SK-N-SH treated with all-trans-retinoic acid at 6 μM for 48 hours (cell line): Measurements from ENCODE around the gene HOXB7.

ENCODE experiments used
- ATAC-seq: fragments of 200-7000 bp; cut with Tn5 transposase; 3 replicates; pipeline ENCODE4 v1.9.1; 2020; ENCODE audit warnings: mild to moderate bottlenecking, moderate library complexity
- ARNTL ChIP-seq: fragments of 450-650 bp; formaldehyde crosslinking; IDR thresholded peaks from 2 replicates; pipeline ENCODE4 v1.5.0; 2020; ENCODE audit warnings: low read depth, mild to moderate bottlenecking, moderate library complexity, borderline replicate concordance
- BACH2 ChIP-seq: fragments of 250-450 bp; sonication (Bioruptor Pico); IDR thresholded peaks from 2 replicates; pipeline ENCODE4 v1.9.0; 2021; ENCODE audit warnings: mild to moderate bottlenecking, borderline replicate concordance
- CREB5 ChIP-seq: fragments of 250-450 bp; sonication (Bioruptor Pico); IDR thresholded peaks from 2 replicates; pipeline ENCODE4 v1.5.1; 2020; ENCODE audit warnings: low read depth, mild to moderate bottlenecking, moderate library complexity
- CSRNP3 ChIP-seq: fragments of 250-450 bp; sonication (Bioruptor Pico); IDR thresholded peaks from 2 replicates; pipeline ENCODE4 v1.5.1; 2021; ENCODE audit warnings: mild to moderate bottlenecking, moderate library complexity
- GLIS3 ChIP-seq: fragments of 250-450 bp; sonication (Bioruptor Pico); IDR thresholded peaks from 2 replicates; pipeline ENCODE4 v1.5.0; 2020; ENCODE audit warnings: mild to moderate bottlenecking, moderate library complexity
- ISL1 ChIP-seq: fragments of 250-450 bp; sonication (Bioruptor Pico); IDR thresholded peaks from 2 replicates; pipeline ENCODE4 v2.1.2; 2022; ENCODE audit warnings: mild to moderate bottlenecking, moderate library complexity
- OSR1 ChIP-seq: fragments of 250-450 bp; sonication (Bioruptor Pico); IDR thresholded peaks from 2 replicates; pipeline ENCODE4 v1.8.0; 2022; ENCODE audit warnings: moderate library complexity, mild to moderate bottlenecking, inconsistent platforms
- PATZ1 ChIP-seq: fragments of 250-450 bp; sonication (Bioruptor Pico); IDR thresholded peaks from 2 replicates; pipeline ENCODE4 v1.8.0; 2020; ENCODE audit warnings: mild to moderate bottlenecking, moderate library complexity, borderline replicate concordance
- POU6F1 ChIP-seq: fragments of 250-450 bp; sonication (Bioruptor Pico); IDR thresholded peaks from 2 replicates; pipeline ENCODE4 v1.8.0; 2021; ENCODE audit warnings: low read depth, mild to moderate bottlenecking, moderate library complexity, borderline replicate concordance
- PPARA ChIP-seq: fragments of 250-450 bp; sonication (Bioruptor Pico); IDR thresholded peaks from 2 replicates; pipeline ENCODE4 v1.5.0; 2020; ENCODE audit warnings: mild to moderate bottlenecking, borderline replicate concordance
- RARB ChIP-seq: fragments of 250-450 bp; sonication (Bioruptor Pico); IDR thresholded peaks from 2 replicates; pipeline ENCODE4 v1.8.0; 2021; ENCODE audit warnings: mild to moderate bottlenecking, moderate library complexity
- SNAI2 ChIP-seq: fragments of 250-450 bp; sonication (Bioruptor Pico); IDR thresholded peaks from 2 replicates; pipeline ENCODE4 v1.5.0; 2020; ENCODE audit warnings: mild to moderate bottlenecking, moderate library complexity
- TCF4 ChIP-seq: fragments of 250-450 bp; sonication (Bioruptor Pico); IDR thresholded peaks from 2 replicates; pipeline ENCODE4 v1.8.0; 2021; ENCODE audit warnings: mild to moderate bottlenecking, moderate library complexity, borderline replicate concordance
- TOX ChIP-seq: fragments of 250-450 bp; sonication (Bioruptor Pico); IDR thresholded peaks from 2 replicates; pipeline ENCODE4 v1.8.0; 2021; ENCODE audit warnings: mild to moderate bottlenecking, moderate library complexity, borderline replicate concordance
- TSHZ2 ChIP-seq: fragments of 250-450 bp; sonication (Bioruptor Pico); IDR thresholded peaks from 2 replicates; pipeline ENCODE4 v1.5.0; 2020; ENCODE audit warnings: mild to moderate bottlenecking, moderate library complexity
- ZC3H10 ChIP-seq: fragments of 250-450 bp; sonication (Bioruptor Pico); IDR thresholded peaks from 2 replicates; pipeline ENCODE4 v1.5.1; 2021; ENCODE audit warnings: mild to moderate bottlenecking, moderate library complexity
- ZFP3 ChIP-seq: fragments of 250-450 bp; sonication (Bioruptor Pico); IDR thresholded peaks from 2 replicates; pipeline ENCODE4 v1.5.0; 2020; ENCODE audit warnings: mild to moderate bottlenecking, moderate library complexity
- ZNF565 ChIP-seq: fragments of 450-650 bp; formaldehyde crosslinking; conservative IDR thresholded peaks from 2 replicates; pipeline ENCODE4 v1.5.0; 2020; ENCODE audit warnings: low read depth, mild to moderate bottlenecking, moderate library complexity
- ZNF70 ChIP-seq: fragments of 450-650 bp; formaldehyde crosslinking; IDR thresholded peaks from 2 replicates; pipeline ENCODE4 v1.5.0; 2020; ENCODE audit warnings: mild to moderate bottlenecking, moderate library complexity
- ZNF8 ChIP-seq: fragments of 450-650 bp; formaldehyde crosslinking; IDR thresholded peaks from 2 replicates; pipeline ENCODE4 v1.5.0; 2020; ENCODE audit warnings: mild to moderate bottlenecking, moderate library complexity

HOXB7 gene

GRCh38 chr17:48647103-48647962 is 36.5 kb upstream of the HOXB7 start:
- TF ChIP-seq PPARA (CRISPR knock-in tag) (no peak), SNAI2 (no peak), OSR1 (CRISPR knock-in tag) (no peak), CSRNP3 (CRISPR knock-in tag) (no peak), ZNF8 (CRISPR knock-in tag) (no peak), TSHZ2 (CRISPR knock-in tag) (no peak), TOX (CRISPR knock-in tag) (no peak), CREB5 (no peak), POU6F1 (CRISPR knock-in tag) (no peak), PATZ1 (no peak), ISL1 (CRISPR knock-in tag) (no peak), RARB (no peak), TCF4 (no peak), GLIS3 (CRISPR knock-in tag) (no peak), ZNF70 (no peak), ARNTL (CRISPR knock-in tag) (no peak)
- ATAC-seq: peak; percentile 57

- peak; percentile 10; the same call in 2 of the 3 replicates for ATAC-seq
- TF ChIP-seq ZNF70: no peak
- no peak for TF ChIP-seq ZNF565
- no peak for TF ChIP-seq PATZ1
- TF ChIP-seq RARB: no peak
- TF ChIP-seq POU6F1 (CRISPR knock-in tag): no peak
- no peak for TF ChIP-seq ZFP3 (CRISPR knock-in tag)
- TF ChIP-seq ZC3H10 (CRISPR knock-in tag): no peak
- no peak for TF ChIP-seq BACH2 (CRISPR knock-in tag)
- TF ChIP-seq PPARA (CRISPR knock-in tag): no peak
Observed at GRCh38 chr17:48646183-48647102, 35.6 kb upstream of the HOXB7 start.
